GM12878 (cell line): Measurements from ENCODE around the gene SLC22A7. TPM values are rescaled to one million over a fixed set of nuclear protein-coding genes. Genes with fewer than 3 reads are reported as not detected.

ENCODE experiments used
- ATAC-seq: fragments of 200-7000 bp; cut with Tn5 transposase; 3 replicates; pipeline ENCODE4 v1.9.1; 2020; ENCODE audit warnings: mild to moderate bottlenecking, moderate library complexity
- BruUV-seq: library from RNA; stranded (reverse); fragments of 400-500 nt; replicated peaks from 2 replicates; lab custom pipeline; 2021; lab: Mats Ljungman, UMichigan
- CTCF ChIA-PET: fragments of 300-600 bp; sonication (Branson Sonifier 250); formaldehyde crosslinking; extraction: SDS; loops from one replicate; lab custom pipeline; 2021; ENCODE audit warnings: inconsistent platforms; lab: Yijun Ruan, JAX
- POLR2A ChIA-PET: fragments of 350-600 bp; formaldehyde crosslinking; extraction: SDS; loops from one replicate; lab custom pipeline; 2021; ENCODE audit warnings: inconsistent platforms; lab: Charles Lee
- RAD21 ChIA-PET: fragments of 300-600 bp; sonication (Branson Sonifier 250); formaldehyde crosslinking; loops from one replicate; lab custom pipeline; 2023; ENCODE audit warnings: antibody characterized with exemption; ENCODE audit not compliant: unreplicated experiment; lab: Charles Lee
- SMC1A ChIA-PET: fragments of 300-600 bp; sonication (Branson Sonifier 250); formaldehyde crosslinking; loops from one replicate; lab custom pipeline; 2023; ENCODE audit not compliant: unreplicated experiment, uncharacterized antibody; lab: Charles Lee
- DNase-seq: peaks from one replicate; pipeline ENCODE4 v3.0.0-alpha.2; 2011; ENCODE audit warnings: low read depth, low spot score
- FAIRE-seq: peaks from 3 replicates; lab custom pipeline; 2011; peaks lifted over from hg19 to GRCh38; lab: Jason Lieb, UNC
- H2AFZ ChIP-seq: 2 replicates; pipeline ENCODE4 v1.6.0; 2011; ENCODE audit warnings: low read depth, low read length, control low read depth; ENCODE audit not compliant: control insufficient read depth
- H3K27ac ChIP-seq: 2 replicates; pipeline ENCODE4 v1.5.1; 2011; ENCODE audit warnings: control low read depth; ENCODE audit not compliant: control insufficient read depth, insufficient read depth
- H3K27me3 ChIP-seq, 2 experiments: replicated peaks in 1 of 2; 2 replicates each; pipeline versions ENCODE4 v1.6.0 to v1.6.1; 2011; ENCODE audit warnings: low read length in 1 of 2; ENCODE audit not compliant: control insufficient read depth in 2 of 2, insufficient read depth in 2 of 2
- H3K36me3 ChIP-seq, 2 experiments: 2 replicates each; pipeline ENCODE4 v1.5.1; 2011; ENCODE audit warnings: low read length in 1 of 2; ENCODE audit not compliant: control insufficient read depth in 2 of 2, insufficient read depth in 2 of 2
- H3K4me1 ChIP-seq: 2 replicates; pipeline ENCODE4 v1.6.1; 2011; ENCODE audit warnings: mild to moderate bottlenecking, low read length, moderate library complexity, mixed read lengths; ENCODE audit not compliant: control insufficient read depth, insufficient read depth
- H3K4me2 ChIP-seq: 2 replicates; pipeline ENCODE4 v1.6.0; 2011; ENCODE audit warnings: control low read depth; ENCODE audit not compliant: control insufficient read depth, insufficient read depth
- H3K4me3 ChIP-seq: fragments of 200-600 bp; sonication (generic); 2 replicates; pipeline ENCODE4 v1.5.1; 2016
- H3K79me2 ChIP-seq: 2 replicates; pipeline ENCODE4 v1.6.0; 2011; ENCODE audit warnings: low read length; ENCODE audit not compliant: control insufficient read depth, insufficient read depth
- H3K9ac ChIP-seq: 2 replicates; pipeline ENCODE4 v1.8.0; 2011; ENCODE audit warnings: low read length, control low read depth, mixed read lengths; ENCODE audit not compliant: control insufficient read depth, insufficient read depth
- H3K9me3 ChIP-seq: replicated peaks from 3 replicates; pipeline ENCODE4 v1.5.1; 2011; ENCODE audit warnings: mild to moderate bottlenecking, low read length; ENCODE audit not compliant: control insufficient read depth, insufficient read depth
- H4K20me1 ChIP-seq: 2 replicates; pipeline ENCODE4 v1.6.0; 2011; ENCODE audit not compliant: control insufficient read depth, insufficient read depth
- CBX5 ChIP-seq: sonication (generic); IDR thresholded peaks from 2 replicates; pipeline ENCODE4 v1.6.1; 2016; ENCODE audit warnings: low read depth, moderate library complexity, mild to moderate bottlenecking, inconsistent platforms
- CUX1 ChIP-seq: IDR thresholded peaks from 2 replicates; pipeline ENCODE4 v1.6.1; 2012; ENCODE audit warnings: improper control_type of control experiment, low read depth, low read length; ENCODE audit not compliant: insufficient replicate concordance
- HDAC2 ChIP-seq: fragments of 200-600 bp; sonication (generic); IDR thresholded peaks from 2 replicates; pipeline ENCODE4 v1.6.1; 2017
- IRF3 ChIP-seq: fragments of 450-650 bp; IDR thresholded peaks from 2 replicates; pipeline ENCODE4 v1.6.1; 2014; ENCODE audit warnings: mild to moderate bottlenecking
- KAT2A ChIP-seq: conservative IDR thresholded peaks from 2 replicates; pipeline ENCODE4 v1.6.1; 2011; ENCODE audit warnings: low read depth, low read length; ENCODE audit not compliant: control insufficient read depth
- PML ChIP-seq: IDR thresholded peaks from 2 replicates; pipeline ENCODE4 v1.6.1; 2012; ENCODE audit warnings: low read length, inconsistent platforms
- SMARCA5 ChIP-seq: fragments of 450-650 bp; IDR thresholded peaks from 2 replicates; pipeline ENCODE4 v1.6.1; 2017; ENCODE audit warnings: mild to moderate bottlenecking
- SREBF1 ChIP-seq: IDR thresholded peaks from 2 replicates; pipeline ENCODE4 v1.6.1; 2012; ENCODE audit warnings: mild to moderate bottlenecking, low read length
- ZBTB40 ChIP-seq: fragments of 450-650 bp; IDR thresholded peaks from 2 replicates; pipeline ENCODE4 v1.6.1; 2016; ENCODE audit warnings: mild to moderate bottlenecking, moderate library complexity, borderline replicate concordance
- ZNF274 ChIP-seq: IDR thresholded peaks from one replicate; pipeline ENCODE4 v1.8.0; 2011; ENCODE audit not compliant: insufficient read length, insufficient read depth
- WGBS: methylation state at CpG from one replicate; pipeline ENCODE4 v1.1.6; 2016; ENCODE audit warnings: low lambda C conversion rate; ENCODE audit not compliant: insufficient replicate concordance, insufficient coverage; ENCODE audit errors: missing lambda C conversion rate; 5-methylcytosine and 5-hydroxymethylcytosine counted together
- in situ Hi-C: fragments of 300-500 bp; cut with MboI; formaldehyde crosslinking; loops from 9 replicates; pipeline ENCODE4 v1.14.3; 2018; ENCODE audit warnings: mixed read lengths
- intact Hi-C: fragments of 100-400 bp; cut with micrococcal nuclease; formaldehyde crosslinking; loops from one replicate; pipeline ENCODE4 v1.14.2; 2022; ENCODE audit not compliant: unreplicated experiment
- polyA plus RNA-seq, 11 experiments: library from polyadenylated mRNA; depleted of rRNA in 4 of 11; unstranded in 6 of 11; stranded (reverse) in 5 of 11; fragments of >200 nt; fragmentation: Nextera tagmentation in 4 of 11; fragmentation: Illumina TruSeq in 1 of 11; extraction: Ambion mirVana in 4 of 11; extraction: Trizol in 1 of 11; gene quantifications; 1 replicate in 1 of 11; 2 replicates in 10 of 11; pipeline versions ENCODE4 v1.2.1 to v1.2.3, GENCODE V29; 2011 to 2016; ENCODE audit warnings: inconsistent platforms in 2 of 11, missing spikeins in 2 of 11, low read depth in 1 of 11
- total RNA-seq, 4 experiments: library from RNA; depleted of rRNA in 3 of 4; stranded (reverse); fragments of >200 nt in 3 of 4; fragmentation: Illumina TruSeq in 1 of 4; extraction: Trizol in 1 of 4; gene quantifications; 2 replicates each; pipeline versions ENCODE4 v1.2.1 to v1.2.3, GENCODE V29; 2013 to 2021
- TF ChIP-seq, protein P1 (sequence below), 3 experiments: IDR thresholded peaks in 2 of 3; conservative IDR thresholded peaks in 1 of 3; 2 replicates each; pipeline ENCODE4 v1.5.1; 2011; ENCODE audit warnings: low read depth in 3 of 3, low read length in 3 of 3, mild to moderate bottlenecking in 3 of 3, control low read depth in 2 of 3, moderate library complexity in 2 of 3, inconsistent platforms in 1 of 3, mixed read lengths in 1 of 3; ENCODE audit not compliant: control insufficient read depth in 2 of 3, insufficient read depth in 1 of 3; ENCODE audit errors: extremely low read depth in 1 of 3

SLC22A7 gene
- total and polyA plus RNA-seq, 10 of the 15 experiments (the other 5 are each of a cell fraction or from before 2014, with no cell fraction given) = 0.08 to 0.31 TPM; not detected in 8

DNA sequence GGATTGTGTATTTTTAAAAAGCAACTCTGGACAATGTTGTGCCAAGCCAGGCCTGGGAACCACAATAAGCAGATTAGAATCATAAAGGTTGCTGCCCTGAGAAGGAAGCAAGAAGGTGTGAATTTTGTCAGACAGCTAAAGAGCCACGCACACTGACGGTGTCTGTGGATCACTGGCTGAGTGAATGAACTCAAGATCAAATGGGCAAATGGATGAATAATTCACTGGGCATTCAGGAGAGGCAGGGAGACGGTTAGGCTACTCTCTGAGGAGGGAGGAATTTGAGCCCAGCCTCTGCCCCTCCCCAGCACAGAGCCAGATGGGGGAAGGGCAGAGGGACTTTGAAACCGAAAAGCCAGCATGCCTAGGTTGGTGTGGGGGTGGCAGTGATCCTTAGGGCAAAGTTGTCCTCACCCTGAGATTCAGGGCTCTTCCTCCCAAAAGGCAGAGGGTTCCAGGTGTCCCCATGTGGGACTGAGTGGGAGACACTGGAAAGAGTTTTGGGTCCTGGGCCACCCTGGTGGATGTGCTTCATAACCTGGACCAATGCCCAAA, 19.5 kb upstream of the SLC22A7 start:
- in situ Hi-C loops = no loop called here
- RAD21 ChIA-PET = interaction anchor here (0.6 to 1.1 kb wide), 4 partner anchors 30 to 56 kb away, joined by 3 to 4 read pairs (median 3); partner anchors contain the start of gene CRIP3
- SMC1A ChIA-PET = interaction anchor here (0.7 kb wide), 1 partner anchor 35 kb away, joined by 3 read pairs; no protein-coding TSS in a partner anchor
- no peaks in the 10 kb centered on the region for H3K9me3 ChIP-seq
- intact Hi-C loops = no loop called here
- no peak overlapping the region for H3K4me3 ChIP-seq
- H3K27ac ChIP-seq = no peak overlapping the region
- BruUV-seq = no TSS peak
- DNase-seq (no peak), ATAC-seq (no peak), FAIRE-seq (no peak)
- POLR2A ChIA-PET = no interaction called here
- WGBS = 48% methylated on average over 4 of the region's 4 CpGs
- H2AFZ ChIP-seq = no peak overlapping the region
- CTCF ChIA-PET = no interaction called here
- no peaks in the 10 kb centered on the region for H3K36me3 ChIP-seq
- no peak overlapping the region for H3K4me2 ChIP-seq
- no peaks in the 10 kb centered on the region for H4K20me1 ChIP-seq
- no peaks in the 10 kb centered on the region for H3K79me2 ChIP-seq
- peaks cover 9% of the 10 kb centered on the region; the same call in 1 of the 2 replicates for H3K4me1 ChIP-seq
- no peaks in the 10 kb centered on the region; a peak in 1 of 4 replicates for H3K27me3 ChIP-seq
- H3K9ac ChIP-seq = no peak overlapping the region
- TF ChIP-seq KAT2A (no peak), ZNF274 (no peak), CUX1 (no peak), ZBTB40 (no peak), IRF3 (no peak), PML (no peak), HDAC2 (no peak), CBX5 (no peak), SMARCA5 (no peak), SREBF1 (no peak)
- TF ChIP-seq, protein P1, sequence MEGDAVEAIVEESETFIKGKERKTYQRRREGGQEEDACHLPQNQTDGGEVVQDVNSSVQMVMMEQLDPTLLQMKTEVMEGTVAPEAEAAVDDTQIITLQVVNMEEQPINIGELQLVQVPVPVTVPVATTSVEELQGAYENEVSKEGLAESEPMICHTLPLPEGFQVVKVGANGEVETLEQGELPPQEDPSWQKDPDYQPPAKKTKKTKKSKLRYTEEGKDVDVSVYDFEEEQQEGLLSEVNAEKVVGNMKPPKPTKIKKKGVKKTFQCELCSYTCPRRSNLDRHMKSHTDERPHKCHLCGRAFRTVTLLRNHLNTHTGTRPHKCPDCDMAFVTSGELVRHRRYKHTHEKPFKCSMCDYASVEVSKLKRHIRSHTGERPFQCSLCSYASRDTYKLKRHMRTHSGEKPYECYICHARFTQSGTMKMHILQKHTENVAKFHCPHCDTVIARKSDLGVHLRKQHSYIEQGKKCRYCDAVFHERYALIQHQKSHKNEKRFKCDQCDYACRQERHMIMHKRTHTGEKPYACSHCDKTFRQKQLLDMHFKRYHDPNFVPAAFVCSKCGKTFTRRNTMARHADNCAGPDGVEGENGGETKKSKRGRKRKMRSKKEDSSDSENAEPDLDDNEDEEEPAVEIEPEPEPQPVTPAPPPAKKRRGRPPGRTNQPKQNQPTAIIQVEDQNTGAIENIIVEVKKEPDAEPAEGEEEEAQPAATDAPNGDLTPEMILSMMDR (IDR thresholded peaks at IDR 0.05 in 2 of 3, conservative IDR thresholded peaks at IDR 0.05 in 1 of 3; ENCODE audit: control insufficient read depth in 2 of 3, extremely low read depth in 1 of 3, insufficient read depth in 1 of 3, low read depth in 3 of 3, low read length in 3 of 3) = no peak
